Prostate gland (tissue), 2 donors: ENCODE measurements around the gene XYLT2. TPM values are rescaled to one million over a fixed set of nuclear protein-coding genes. Genes with fewer than 3 reads are reported as not detected.

Experiments used
- DNase-seq: peaks from one replicate; pipeline ENCODE4 v3.0.0-alpha.2; 2019; ENCODE audit warnings: low spot score
- H3K27ac ChIP-seq, 2 donors: fragments of 200-600 bp; sonication (generic); 2 replicates each; pipeline ENCODE4 v1.5.1; 2017 to 2019
- H3K27me3 ChIP-seq: fragments of 200-600 bp; sonication (generic); replicated peaks from 2 replicates; pipeline ENCODE4 v1.5.1; 2019; ENCODE audit not compliant: insufficient read depth
- H3K36me3 ChIP-seq, 2 donors: fragments of 200-600 bp; sonication (generic); 1 replicate in 1 of 2; 2 replicates in 1 of 2; pipeline versions ENCODE4 v1.5.1 to v1.8.1; 2017 to 2019
- H3K4me1 ChIP-seq: fragments of 200-600 bp; sonication (generic); replicated peaks from 2 replicates; pipeline ENCODE4 v1.5.1; 2019
- H3K4me3 ChIP-seq, 2 donors: fragments of 200-600 bp; sonication (generic); 2 replicates each; pipeline ENCODE4 v1.5.1; 2017 to 2019
- H3K9me3 ChIP-seq: fragments of 200-600 bp; sonication (generic); 2 replicates; pipeline ENCODE4 v1.5.1; 2017
- CTCF ChIP-seq, 4 experiments: fragments of 200-600 bp in 2 of 4; fragments of 450-650 bp in 2 of 4; sonication (generic) in 2 of 4; IDR thresholded peaks; 1 replicate in 3 of 4; 2 replicates in 1 of 4; pipeline ENCODE4 v1.5.1; 2016 to 2019; ENCODE audit warnings: antibody characterized with exemption in 4 of 4, mild to moderate bottlenecking in 2 of 4, moderate library complexity in 2 of 4
- POLR2A ChIP-seq: fragments of 450-650 bp; IDR thresholded peaks from one replicate; pipeline ENCODE4 v1.6.1; 2016; ENCODE audit warnings: antibody characterized with exemption, mild to moderate bottlenecking
- POLR2AphosphoS5 ChIP-seq: sonication (generic); formaldehyde crosslinking; IDR thresholded peaks from one replicate; pipeline ENCODE4 v1.6.1; 2017; ENCODE audit warnings: antibody characterized with exemption
- WGBS: methylation state at CpG from one replicate; pipeline ENCODE4 v1.1.5; 2018; 5-methylcytosine and 5-hydroxymethylcytosine counted together
- intact Hi-C: fragments of 100-400 bp; cut with DNase I; formaldehyde crosslinking; loops from one replicate; pipeline ENCODE4 v1.14.2; 2022
- total RNA-seq, 2 donors: library from RNA; depleted of rRNA; stranded (reverse); fragments of >200 nt; gene quantifications; one replicate each; pipeline ENCODE4 v1.1.0, GENCODE V29; 2016

XYLT2 gene
- total RNA-seq, 2 donors from 2014 or later = 44.8 to 49.8 TPM

GRCh38 chr17:50328363-50329325 lies 17.3 kb upstream of the XYLT2 start:
- intact Hi-C loops = no loop called here
- 50% methylated on average over 21 of the region's 21 CpGs for WGBS
- Histone ChIP-seq H3K4me1 (no peaks in the 10 kb centered on the region), H3K9me3 (no peaks in the 10 kb centered on the region), H3K27ac (no peak overlapping the region), H3K27me3 (no peaks in the 10 kb centered on the region), H3K4me3 (no peak overlapping the region), H3K36me3 (no peaks in the 10 kb centered on the region)
- TF ChIP-seq POLR2A (no peak), POLR2AphosphoS5 (no peak), CTCF (IDR thresholded peaks at IDR 0.05) (no peak)
- no peak for DNase-seq

DNA sequence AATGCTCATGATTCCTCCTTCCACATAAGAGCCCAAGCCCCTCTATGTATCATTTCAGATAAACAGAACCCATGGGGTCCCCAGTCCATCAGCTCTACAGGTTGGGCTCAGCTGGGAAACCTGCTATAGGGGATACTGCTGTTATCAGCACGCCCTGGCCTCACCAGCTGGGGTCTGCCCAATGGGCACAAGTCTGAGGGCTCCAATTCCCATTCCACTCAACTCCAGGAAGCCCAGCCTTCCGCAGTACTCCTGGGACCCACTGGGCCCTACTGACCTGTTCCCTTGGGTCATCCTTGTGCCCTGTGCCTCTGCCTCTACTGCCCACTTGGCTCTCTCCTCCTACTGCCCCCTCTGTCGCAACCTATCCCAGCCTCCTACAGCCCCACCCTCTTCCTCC lies 16.2 kb upstream of the XYLT2 start:
- H3K9me3 ChIP-seq = no peaks in the 10 kb centered on the region
- DNase-seq = no peak
- H3K4me3 ChIP-seq = no peak overlapping the region
- H3K27ac ChIP-seq = no peak overlapping the region
- no peaks in the 10 kb centered on the region for H3K36me3 ChIP-seq
- 90% methylated on average over 3 of the region's 3 CpGs for WGBS
- H3K4me1 ChIP-seq = no peaks in the 10 kb centered on the region
- TF ChIP-seq CTCF (IDR thresholded peaks at IDR 0.05) = no peak
- TF ChIP-seq POLR2AphosphoS5 = no peak
- no peak for TF ChIP-seq POLR2A
- H3K27me3 ChIP-seq = no peaks in the 10 kb centered on the region
- intact Hi-C loops = no loop called here

DNA sequence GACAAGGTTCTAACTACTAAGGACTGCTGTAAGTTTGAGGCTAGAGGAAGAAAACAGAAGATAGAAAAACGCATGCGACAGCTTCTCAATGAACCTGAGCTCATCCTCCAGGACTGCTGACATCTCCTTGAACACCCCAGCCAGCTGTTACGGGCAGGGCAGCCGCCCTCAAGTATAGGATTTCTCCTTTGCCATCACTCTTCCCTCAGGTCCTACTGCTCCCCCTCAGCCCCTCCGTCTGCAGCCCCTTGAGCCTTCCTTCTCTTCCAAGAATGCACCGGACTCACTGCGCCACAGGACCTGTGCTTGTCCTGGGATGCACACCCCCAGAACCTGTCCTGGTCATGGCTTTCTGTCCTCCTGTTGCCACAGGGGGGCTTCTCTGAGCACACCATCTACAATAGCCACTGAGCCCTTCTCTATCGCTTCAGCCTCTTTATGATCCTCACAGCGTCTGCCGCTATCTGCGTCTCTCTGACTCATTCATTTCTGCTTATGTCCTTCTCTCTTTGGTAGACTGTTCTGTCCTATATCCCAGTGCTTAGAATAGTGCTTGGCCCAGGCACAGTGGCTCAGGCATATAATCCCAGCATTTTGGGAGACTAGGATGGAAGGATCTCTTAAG lies 15.7 kb upstream of the XYLT2 start:
- Histone ChIP-seq H3K9me3 (no peaks in the 10 kb centered on the region), H3K27me3 (no peaks in the 10 kb centered on the region), H3K27ac (no peak overlapping the region), H3K4me1 (no peaks in the 10 kb centered on the region), H3K4me3 (no peak overlapping the region), H3K36me3 (no peaks in the 10 kb centered on the region)
- no peak for DNase-seq
- intact Hi-C loops = no loop called here
- WGBS = 92% methylated on average over 11 of the region's 11 CpGs
- TF ChIP-seq POLR2AphosphoS5 (no peak), POLR2A (no peak), CTCF (IDR thresholded peaks at IDR 0.05) (no peak)

DNA sequence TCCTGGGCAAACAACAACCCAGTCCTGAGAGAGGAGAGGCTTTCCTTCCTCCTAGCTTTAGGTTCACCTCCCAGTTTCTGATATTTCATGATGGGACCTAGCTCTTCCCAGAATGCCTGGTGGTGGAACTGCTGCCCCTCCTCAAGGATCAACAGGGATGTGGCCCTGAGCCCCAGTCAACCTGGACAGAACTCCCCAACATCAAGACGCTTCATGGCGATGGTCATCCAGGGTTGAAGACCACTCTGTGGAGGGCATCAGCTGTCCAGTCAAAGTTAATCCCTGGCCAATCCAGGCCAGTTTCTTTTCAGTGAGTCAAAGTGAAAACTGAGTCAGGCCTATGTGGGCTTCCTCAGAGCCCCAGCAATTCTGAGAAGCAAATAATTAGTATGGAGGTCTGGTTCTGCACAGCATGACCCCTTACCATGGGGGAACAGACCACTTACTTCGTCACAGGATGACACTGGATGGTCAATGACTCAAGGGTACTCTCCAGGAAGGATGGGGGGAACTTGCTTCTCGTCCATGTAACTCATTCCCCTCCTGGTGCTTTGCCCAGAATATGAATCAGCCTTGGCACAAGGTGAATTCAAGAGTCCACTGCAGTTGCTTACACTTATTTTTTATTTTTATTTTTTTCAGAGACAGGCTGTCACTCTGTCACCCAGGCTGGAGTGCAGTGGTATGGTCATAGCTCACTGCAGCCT lies 14.7 kb upstream of the XYLT2 start:
- H3K4me3 ChIP-seq = no peak overlapping the region
- no peak for DNase-seq
- no peaks in the 10 kb centered on the region for H3K27me3 ChIP-seq
- H3K27ac ChIP-seq = no peak overlapping the region
- no peaks in the 10 kb centered on the region for H3K9me3 ChIP-seq
- WGBS = 74% methylated on average over 4 of the region's 4 CpGs
- no peaks in the 10 kb centered on the region for H3K36me3 ChIP-seq
- no peaks in the 10 kb centered on the region for H3K4me1 ChIP-seq
- intact Hi-C loops = no loop called here
- TF ChIP-seq CTCF (IDR thresholded peaks at IDR 0.05) (no peak), POLR2A (no peak), POLR2AphosphoS5 (no peak)
